ENCODE measurements around the gene FMN2.
A peak's percentile ranks its signal among the peaks of the same experiment; 100 is the strongest.

FMN2 gene

GRCh38 chr1:240091614-240092300, at the start of gene FMN2:
FMN2 (plus strand) TSS chr1:240091883; CDS start chr1:240092110, 227 bp downstream.
- TF ChIP-seq CTCF (IDR thresholded peaks at IDR 0.05; ENCODE audit: extremely low read depth, insufficient read depth, missing control alignments): no peak
- in situ Hi-C loops (cut with MboI; ENCODE audit: low pct_unique_long_range_greater_than_20kb, low sequenced_read_pairs, unreplicated experiment): no loop called here
- DNase-seq (ENCODE audit: low spot score): peak; percentile 58

DNA sequence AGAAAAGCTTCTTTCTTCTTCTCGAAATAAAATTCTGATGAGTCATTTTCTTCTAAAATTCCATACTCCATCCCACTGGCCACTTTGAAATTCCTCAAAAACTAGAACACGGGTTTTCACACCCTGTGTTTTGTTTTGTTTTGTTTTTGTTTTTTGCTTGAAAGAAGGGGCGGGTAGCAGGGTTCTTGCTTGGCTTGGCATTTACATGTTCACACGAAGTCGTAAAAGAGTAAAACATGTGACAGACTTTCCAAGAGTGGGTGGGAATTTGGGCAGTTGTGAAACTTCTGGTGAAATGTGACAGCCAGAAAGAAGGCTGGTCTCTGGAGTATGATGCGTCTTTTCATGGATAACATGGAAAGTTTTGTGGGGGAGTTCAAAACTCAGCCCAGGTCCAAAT, 47.1 kb upstream of the FMN2 start:
- no peak for DNase-seq (ENCODE audit: low spot score)
- TF ChIP-seq CTCF (IDR thresholded peaks at IDR 0.05; ENCODE audit: extremely low read depth, insufficient read depth, missing control alignments): no peak
- in situ Hi-C loops (cut with MboI; ENCODE audit: low pct_unique_long_range_greater_than_20kb, low sequenced_read_pairs, unreplicated experiment): no loop called here

DNA sequence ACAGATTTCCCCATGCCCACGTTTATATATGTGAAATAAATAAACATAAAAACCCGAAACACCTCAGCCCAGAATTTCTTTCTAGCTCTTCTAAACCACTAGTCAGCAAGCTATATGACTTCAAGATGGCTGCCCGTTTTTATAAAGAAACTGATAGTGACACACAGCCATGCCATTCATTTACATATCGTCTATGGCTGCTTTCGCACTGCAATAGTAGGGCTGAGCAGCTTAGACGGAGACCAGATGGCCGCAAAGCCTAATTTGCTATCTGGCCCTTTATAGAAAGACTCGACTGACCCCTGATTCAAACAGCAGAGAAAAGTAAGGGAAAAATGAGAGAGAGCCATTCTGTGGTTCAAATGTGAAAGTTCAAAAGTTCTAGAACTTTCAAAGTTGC, 45.7 kb upstream of the FMN2 start:
- in situ Hi-C loops (cut with MboI; ENCODE audit: low pct_unique_long_range_greater_than_20kb, low sequenced_read_pairs, unreplicated experiment): no loop called here
- no peak for TF ChIP-seq CTCF (IDR thresholded peaks at IDR 0.05; ENCODE audit: extremely low read depth, insufficient read depth, missing control alignments)

DNA sequence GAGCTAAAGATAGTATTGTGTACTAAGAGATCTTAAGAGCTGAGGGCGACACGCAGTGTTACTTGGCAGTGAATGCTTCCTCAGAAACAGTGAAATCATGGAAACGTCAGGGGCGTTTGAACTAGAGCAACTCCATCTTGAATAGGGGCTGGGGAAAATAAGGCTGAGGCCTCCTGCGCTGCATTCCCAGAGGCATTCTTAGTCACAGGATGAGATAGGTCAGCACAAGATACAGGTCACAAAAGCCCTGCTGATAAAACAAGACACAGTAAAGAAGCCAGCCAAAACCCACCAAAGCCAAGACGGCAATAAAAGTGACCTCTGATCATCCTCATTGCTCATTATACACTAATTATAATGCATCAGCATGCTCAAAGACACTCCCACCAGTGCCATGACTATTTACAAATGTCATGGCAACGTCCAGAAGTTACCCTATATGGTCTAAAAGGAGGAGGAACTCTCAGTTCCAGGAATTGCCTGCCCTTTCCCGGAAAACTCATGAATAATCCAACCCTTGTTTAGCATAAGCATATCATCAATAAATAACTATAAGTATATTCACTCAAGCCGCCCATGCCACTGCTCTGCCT, 37.5 kb upstream of the FMN2 start:
- no peak for DNase-seq (ENCODE audit: low spot score)
- TF ChIP-seq CTCF (IDR thresholded peaks at IDR 0.05; ENCODE audit: extremely low read depth, insufficient read depth, missing control alignments): no peak
- in situ Hi-C loops (cut with MboI; ENCODE audit: low pct_unique_long_range_greater_than_20kb, low sequenced_read_pairs, unreplicated experiment): no loop called here

More for the DNA sequence above, 45.7 kb upstream of the FMN2 start:
- DNase-seq (ENCODE audit: low spot score): no peak

GRCh38 chr1:240055936-240056335, 35.7 kb upstream of the FMN2 start:
- DNase-seq (ENCODE audit: low spot score): no peak
- in situ Hi-C loops (cut with MboI; ENCODE audit: low pct_unique_long_range_greater_than_20kb, low sequenced_read_pairs, unreplicated experiment): no loop called here
- TF ChIP-seq CTCF (IDR thresholded peaks at IDR 0.05; ENCODE audit: extremely low read depth, insufficient read depth, missing control alignments): no peak

GRCh38 chr1:240056350-240056749, 35.3 kb upstream of the FMN2 start:
- TF ChIP-seq CTCF (IDR thresholded peaks at IDR 0.05; ENCODE audit: extremely low read depth, insufficient read depth, missing control alignments): no peak
- no peak for DNase-seq (ENCODE audit: low spot score)
- in situ Hi-C loops (cut with MboI; ENCODE audit: low pct_unique_long_range_greater_than_20kb, low sequenced_read_pairs, unreplicated experiment): no loop called here
